ENCODE measurements around the gene CLEC16A.

DNA sequence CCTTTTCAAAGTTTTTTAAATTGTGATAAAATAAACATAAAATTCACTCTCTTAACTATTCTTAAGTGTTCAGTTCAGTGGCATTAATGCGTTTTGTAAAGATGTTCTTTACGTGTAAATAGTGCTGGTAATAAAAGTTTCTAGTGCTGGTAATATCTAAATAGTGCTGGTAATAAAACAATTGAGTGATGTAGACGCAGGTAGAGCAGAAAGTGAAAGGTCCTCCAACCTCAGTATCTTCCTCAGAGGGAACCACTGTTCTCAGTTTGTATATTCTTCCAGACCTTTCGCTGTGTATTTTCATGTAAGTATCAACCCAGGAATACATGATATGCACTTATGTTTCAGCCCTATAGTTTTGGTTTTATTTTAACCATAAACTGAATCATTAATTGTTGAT lies 53.1 kb downstream of the CLEC16A start:
- no peak for TF ChIP-seq CTCF (IDR thresholded peaks at IDR 0.05; ENCODE audit: borderline replicate concordance, extremely low read depth, low read length, poor library complexity, severe bottlenecking)
- no peak for TF ChIP-seq EZH2 (IDR thresholded peaks at IDR 0.05; ENCODE audit: borderline replicate concordance, low read depth, low read length, severe bottlenecking)
